Subcutaneous abdominal adipose tissue (tissue), 5 donors: ENCODE data around the gene RBMS1.

Source experiments
- H3K27ac ChIP-seq: one replicate; pipeline ENCODE4 v1.7.0; 2013; ENCODE audit warnings: low read depth, mild to moderate bottlenecking, inconsistent platforms, low read length, moderate library complexity
- H3K27me3 ChIP-seq, 5 donors: one replicate each; pipeline ENCODE4 v1.7.0; 2013; ENCODE audit warnings: low read length in 5 of 5, inconsistent platforms in 1 of 5; ENCODE audit not compliant: control insufficient read depth in 5 of 5, insufficient read depth in 4 of 5
- H3K36me3 ChIP-seq, 5 donors: one replicate each; pipeline ENCODE4 v1.7.0; 2013; ENCODE audit warnings: low read length in 5 of 5; ENCODE audit not compliant: control insufficient read depth in 5 of 5, insufficient read depth in 5 of 5
- H3K4me1 ChIP-seq, 5 donors: one replicate each; pipeline ENCODE4 v1.7.0; 2013; ENCODE audit warnings: low read length in 5 of 5, mild to moderate bottlenecking in 3 of 5, moderate library complexity in 1 of 5; ENCODE audit not compliant: control insufficient read depth in 5 of 5, insufficient read depth in 5 of 5
- H3K4me3 ChIP-seq, 5 donors: one replicate each; pipeline ENCODE4 v1.7.0; 2013; ENCODE audit warnings: low read length in 5 of 5, low read depth in 1 of 5
- H3K9ac ChIP-seq, 5 donors: one replicate each; pipeline ENCODE4 v1.7.0; 2013; ENCODE audit warnings: low read length in 5 of 5, mild to moderate bottlenecking in 4 of 5, moderate library complexity in 3 of 5
- H3K9me3 ChIP-seq, 5 donors: one replicate each; pipeline ENCODE4 v1.7.0; 2013; ENCODE audit warnings: low read length in 5 of 5; ENCODE audit not compliant: control insufficient read depth in 5 of 5
- donor health status: healthy.
- donor health status: healthy.
- donor health status: healthy.
- donor health status: healthy.
- donor health status: healthy.

RBMS1 gene

GRCh38 chr2:160306985-160307384 lies 186.6 kb downstream of the RBMS1 start:
- Histone ChIP-seq H3K4me1 (peaks cover 0 to 25% (median 18%) of the 10 kb centered on the region in 5 donors), H3K36me3 (peaks cover 13 to 33% (median 17%) of the 10 kb centered on the region in 5 donors), H3K9me3 (no peaks in the 10 kb centered on the region), H3K27ac (no peak overlapping the region), H3K9ac (peak overlapping the region in 1 of 5 donors; percentile 44), H3K4me3 (no peak overlapping the region), H3K27me3 (no peaks in the 10 kb centered on the region)

DNA sequence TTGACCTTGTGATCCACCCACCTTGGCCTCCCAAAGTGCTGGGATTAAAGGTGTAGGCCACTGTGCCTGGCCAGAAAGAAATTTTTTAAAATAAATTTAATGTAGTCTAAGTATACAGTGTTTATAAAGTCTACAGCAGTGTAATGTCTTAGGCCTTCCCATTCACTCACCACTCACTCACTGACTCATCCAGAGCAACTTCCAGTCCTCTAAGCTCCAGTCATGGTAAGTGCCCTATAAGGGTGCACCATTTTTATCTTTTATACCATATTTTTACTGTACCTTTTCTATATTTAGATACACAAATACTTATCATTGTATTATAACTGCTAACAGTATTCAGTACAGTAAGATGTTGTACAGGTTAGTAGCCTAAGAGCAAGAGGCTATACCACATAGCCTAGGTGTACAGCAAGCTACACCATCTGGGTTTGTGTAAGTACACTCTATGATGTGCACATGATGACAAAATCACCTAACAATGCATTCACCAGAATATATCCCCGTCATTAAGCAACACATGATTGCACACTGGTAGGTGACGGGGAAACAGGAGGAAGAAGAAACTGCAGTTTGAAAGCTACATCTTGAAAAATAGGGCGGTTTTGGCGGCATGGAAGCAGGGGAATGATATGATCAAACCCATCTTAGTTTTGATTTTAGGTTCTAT lies 188.4 kb downstream of the RBMS1 start:
- no peaks in the 10 kb centered on the region for H3K9me3 ChIP-seq

GRCh38 chr2:160303527-160303926 lies 190.1 kb downstream of the RBMS1 start:
- H3K9ac ChIP-seq = no peak overlapping the region
- no peak overlapping the region for H3K27ac ChIP-seq
- H3K27me3 ChIP-seq = no peaks in the 10 kb centered on the region
- H3K9me3 ChIP-seq = no peaks in the 10 kb centered on the region
- peaks cover 16 to 34% (median 28%) of the 10 kb centered on the region in 5 donors for H3K36me3 ChIP-seq
- no peak overlapping the region for H3K4me3 ChIP-seq
- peaks cover 2 to 22% (median 17%) of the 10 kb centered on the region in 5 donors for H3K4me1 ChIP-seq

More for the DNA sequence above, 188.4 kb downstream of the RBMS1 start:
- peaks cover 0 to 22% (median 14%) of the 10 kb centered on the region in 5 donors for H3K4me1 ChIP-seq
- no peak overlapping the region for H3K27ac ChIP-seq
- H3K9ac ChIP-seq = no peak overlapping the region
- H3K27me3 ChIP-seq = no peaks in the 10 kb centered on the region
- peaks cover 11 to 30% (median 15%) of the 10 kb centered on the region in 5 donors for H3K36me3 ChIP-seq
- H3K4me3 ChIP-seq = no peak overlapping the region

DNA sequence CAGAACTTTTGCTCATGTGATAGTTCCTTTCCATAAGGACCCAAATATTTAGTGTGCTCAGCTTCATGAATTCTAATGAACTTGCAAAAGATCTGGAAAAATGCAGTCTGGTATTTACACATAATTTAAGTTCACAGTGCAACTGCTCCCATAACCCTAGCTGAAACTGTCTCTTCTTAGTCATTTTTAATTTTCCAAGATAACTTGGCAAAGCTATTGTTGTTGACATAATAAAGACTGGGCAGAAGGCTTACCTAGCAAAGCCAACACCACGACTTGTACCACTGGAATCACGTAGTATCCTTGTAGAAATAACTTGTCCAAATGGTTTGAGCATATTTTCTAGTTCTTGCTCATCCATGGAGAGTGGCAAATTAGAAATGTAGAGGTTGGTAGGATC lies 190.5 kb downstream of the RBMS1 start:
- Histone ChIP-seq H3K27ac (no peak overlapping the region), H3K36me3 (peaks cover 18 to 35% (median 28%) of the 10 kb centered on the region in 5 donors), H3K4me1 (peaks cover 2 to 22% (median 17%) of the 10 kb centered on the region in 5 donors), H3K9me3 (no peaks in the 10 kb centered on the region), H3K27me3 (no peaks in the 10 kb centered on the region), H3K4me3 (no peak overlapping the region), H3K9ac (no peak overlapping the region)

- Histone ChIP-seq H3K27ac (no peak overlapping the region), H3K36me3 (peaks cover 25 to 47% (median 37%) of the 10 kb centered on the region in 5 donors)
These were observed 192.2 kb downstream of the RBMS1 start for GRCh38 chr2:160301420-160301819.

DNA sequence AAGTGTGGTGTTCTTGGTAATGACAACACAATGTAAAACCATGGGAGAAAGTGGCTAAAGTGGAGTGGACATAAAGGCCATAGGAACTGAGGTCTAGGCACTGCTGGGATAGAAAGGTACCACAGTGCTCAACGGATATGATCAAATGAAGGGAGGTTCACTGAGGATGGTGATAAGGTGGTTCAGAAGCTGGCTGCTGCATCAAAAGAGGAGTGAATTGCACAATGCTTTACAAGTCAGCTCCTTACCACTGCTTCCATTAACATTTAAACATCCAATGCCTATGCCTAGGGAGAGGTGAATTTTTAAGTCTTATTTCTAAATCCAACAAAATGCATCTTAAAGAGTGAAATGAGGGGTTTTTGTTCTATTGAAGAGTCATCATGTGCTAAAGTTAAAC lies 193.4 kb downstream of the RBMS1 start:
- Histone ChIP-seq H3K4me1 (peaks cover 2 to 21% (median 17%) of the 10 kb centered on the region in 5 donors), H3K36me3 (peaks cover 25 to 47% (median 41%) of the 10 kb centered on the region in 5 donors), H3K27ac (no peak overlapping the region), H3K27me3 (no peaks in the 10 kb centered on the region), H3K9ac (no peak overlapping the region), H3K9me3 (no peaks in the 10 kb centered on the region), H3K4me3 (no peak overlapping the region)

More at GRCh38 chr2:160301420-160301819, 192.2 kb downstream of the RBMS1 start:
- peaks cover 2 to 19% (median 14%) of the 10 kb centered on the region in 5 donors for H3K4me1 ChIP-seq
- no peaks in the 10 kb centered on the region for H3K27me3 ChIP-seq
- H3K9me3 ChIP-seq = no peaks in the 10 kb centered on the region
- H3K9ac ChIP-seq = no peak overlapping the region
- no peak overlapping the region for H3K4me3 ChIP-seq

DNA sequence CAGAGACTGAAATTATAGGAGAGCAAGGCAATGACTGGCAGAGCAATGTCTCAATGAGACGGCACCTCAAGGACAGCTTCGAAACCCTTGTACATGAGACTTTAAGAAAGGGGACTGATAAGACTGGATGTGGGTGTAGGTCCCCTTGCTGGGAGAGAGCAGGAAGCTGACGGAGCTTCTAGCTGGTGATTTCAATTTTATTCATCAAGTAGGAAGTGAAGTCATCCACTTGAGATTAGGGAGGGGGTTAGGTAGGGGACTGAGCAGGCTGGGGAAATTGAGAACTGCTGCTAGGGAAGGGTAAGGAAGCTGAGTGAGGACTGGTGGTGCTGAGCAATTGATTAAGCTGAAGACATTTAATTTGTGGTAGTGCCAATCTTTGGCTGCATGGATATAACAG lies 194.1 kb downstream of the RBMS1 start:
- H3K4me3 ChIP-seq = no peak overlapping the region
- H3K27ac ChIP-seq = no peak overlapping the region
- no peak overlapping the region for H3K9ac ChIP-seq
- H3K27me3 ChIP-seq = no peaks in the 10 kb centered on the region
- H3K36me3 ChIP-seq = peaks cover 25 to 47% (median 40%) of the 10 kb centered on the region in 5 donors
- H3K9me3 ChIP-seq = no peaks in the 10 kb centered on the region
- H3K4me1 ChIP-seq = peaks cover 2 to 28% (median 22%) of the 10 kb centered on the region in 5 donors

DNA sequence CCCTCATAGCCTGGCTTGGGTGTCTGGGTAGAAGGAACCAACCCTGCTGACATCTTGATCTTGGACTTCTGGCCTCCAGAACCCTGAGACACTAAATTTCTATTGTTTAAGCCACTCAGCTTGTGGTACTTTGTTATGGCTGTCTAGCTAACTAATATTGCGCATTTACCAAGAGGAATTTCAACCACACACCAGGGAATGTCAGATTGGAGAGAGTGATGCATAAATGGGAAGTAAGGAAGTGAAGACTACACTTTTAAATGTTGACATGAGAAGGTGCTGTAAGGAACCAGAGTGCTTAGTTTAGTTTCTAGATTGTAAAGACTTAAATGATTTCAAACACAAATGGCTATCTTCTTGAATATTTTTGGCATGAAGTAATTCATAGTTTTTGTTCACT lies 194.6 kb downstream of the RBMS1 start:
- H3K27ac ChIP-seq = no peak overlapping the region
- peaks cover 2 to 29% (median 20%) of the 10 kb centered on the region in 5 donors for H3K4me1 ChIP-seq
- no peak overlapping the region for H3K9ac ChIP-seq
- H3K4me3 ChIP-seq = no peak overlapping the region
- H3K27me3 ChIP-seq = no peaks in the 10 kb centered on the region
- peaks cover 25 to 47% (median 40%) of the 10 kb centered on the region in 5 donors for H3K36me3 ChIP-seq
- H3K9me3 ChIP-seq = no peaks in the 10 kb centered on the region

DNA sequence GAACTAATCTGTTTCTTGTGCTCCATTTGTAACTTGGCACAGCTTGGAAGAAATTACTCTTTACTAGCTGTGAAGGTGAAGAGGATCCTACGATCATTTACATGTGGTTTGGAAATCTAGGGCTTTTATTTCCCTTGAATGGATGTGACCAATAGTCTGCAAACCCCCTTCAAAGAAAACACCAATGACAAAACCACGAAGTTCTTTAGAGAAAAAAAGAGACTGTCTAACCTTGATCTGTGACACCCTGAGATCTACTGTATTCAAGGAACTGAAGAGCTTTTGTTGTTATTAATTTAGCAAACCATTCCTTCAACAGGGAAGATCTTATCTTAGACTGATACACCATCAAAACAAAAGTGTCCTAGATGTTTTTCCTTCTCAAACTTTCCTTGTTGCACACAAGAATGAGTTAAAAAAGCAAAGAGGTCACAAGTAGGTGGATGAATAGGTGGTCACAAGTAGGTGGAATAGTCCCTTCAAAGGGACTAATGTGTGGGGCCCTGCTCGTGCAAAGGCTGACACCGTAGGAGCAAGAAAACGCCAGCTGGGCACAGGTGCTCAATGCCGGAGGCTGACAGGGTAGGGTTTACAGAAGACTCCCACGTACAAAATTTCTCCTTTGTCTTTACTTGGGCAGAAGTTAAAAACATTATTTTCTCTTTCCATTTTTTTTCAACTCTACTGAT lies 197.9 kb downstream of the RBMS1 start:
- Histone ChIP-seq H3K4me3 (no peak overlapping the region), H3K27ac (no peak overlapping the region), H3K4me1 (peaks cover 5 to 40% (median 33%) of the 10 kb centered on the region in 5 donors), H3K9me3 (no peaks in the 10 kb centered on the region), H3K36me3 (peaks cover 19 to 43% (median 37%) of the 10 kb centered on the region in 5 donors), H3K9ac (no peak overlapping the region), H3K27me3 (no peaks in the 10 kb centered on the region)

DNA sequence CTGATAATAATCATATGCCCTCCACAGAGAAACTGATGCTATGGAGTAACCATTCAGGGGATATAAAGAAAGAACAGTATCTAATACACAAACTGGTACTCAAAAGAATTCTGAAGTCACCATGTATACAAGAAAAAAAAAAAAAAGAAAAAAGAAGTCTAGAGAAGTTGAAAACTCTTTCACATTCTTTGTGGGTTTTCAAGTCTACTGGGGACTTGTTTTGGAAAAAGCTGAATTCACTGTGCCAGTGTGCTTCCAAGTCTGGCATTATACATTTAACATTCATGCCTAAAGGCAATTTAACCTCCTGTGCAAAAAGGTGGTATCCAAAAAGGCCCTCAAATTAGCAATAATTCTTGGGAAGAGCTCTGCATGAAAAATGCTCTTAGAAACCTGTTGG lies 198.7 kb downstream of the RBMS1 start:
- peak overlapping the region; percentile 28 for H3K27ac ChIP-seq
- no peak overlapping the region for H3K4me3 ChIP-seq
- peaks cover 17 to 39% (median 31%) of the 10 kb centered on the region in 5 donors for H3K36me3 ChIP-seq
- H3K4me1 ChIP-seq = peaks cover 3 to 41% (median 35%) of the 10 kb centered on the region in 5 donors
- H3K9me3 ChIP-seq = no peaks in the 10 kb centered on the region
- no peaks in the 10 kb centered on the region for H3K27me3 ChIP-seq
- H3K9ac ChIP-seq = no peak overlapping the region
